ENCODE data around the gene XYLT1.

The XYLT1 gene

GRCh38 chr16:17392857-17393692 is 77.7 kb downstream of the XYLT1 start:
- no peak for DNase-seq

- no peak for DNase-seq
Measured at GRCh38 chr16:17392127-17392856, 78.5 kb downstream of the XYLT1 start.

GRCh38 chr16:17391715-17392114 is 79.0 kb downstream of the XYLT1 start:
- DNase-seq: no peak

GRCh38 chr16:17389384-17389783 is 81.4 kb downstream of the XYLT1 start:
- no peak for DNase-seq

- no peak for DNase-seq
Measured at GRCh38 chr16:17387256-17387655, 83.5 kb downstream of the XYLT1 start.

GRCh38 chr16:17386229-17386628 is 84.5 kb downstream of the XYLT1 start:
- no peak for DNase-seq

GRCh38 chr16:17384471-17384870 is 86.3 kb downstream of the XYLT1 start:
- no peak for DNase-seq

- DNase-seq: no peak
Measured at GRCh38 chr16:17382949-17383863, 87.6 kb downstream of the XYLT1 start.

GRCh38 chr16:17382514-17382913 is 88.2 kb downstream of the XYLT1 start:
- no peak for DNase-seq

GRCh38 chr16:17381784-17382183 is 89.0 kb downstream of the XYLT1 start:
- no peak for DNase-seq

- no peak for DNase-seq
Measured at GRCh38 chr16:17380613-17381012, 90.1 kb downstream of the XYLT1 start.

- DNase-seq: no peak
Measured at GRCh38 chr16:17379121-17379571, 91.6 kb downstream of the XYLT1 start.

GRCh38 chr16:17377360-17378324 is 93.1 kb downstream of the XYLT1 start:
- no peak for DNase-seq

- DNase-seq: no peak
Measured at GRCh38 chr16:17375461-17376304, 95.1 kb downstream of the XYLT1 start.

- no peak for DNase-seq
Measured at GRCh38 chr16:17374668-17375255, 96.0 kb downstream of the XYLT1 start.

GRCh38 chr16:17373533-17373932 is 97.2 kb downstream of the XYLT1 start:
- no peak for DNase-seq

- DNase-seq: no peak
Measured at GRCh38 chr16:17372386-17372785, 98.4 kb downstream of the XYLT1 start.

- DNase-seq: no peak
Measured at GRCh38 chr16:17371299-17371698, 99.5 kb downstream of the XYLT1 start.

- no peak for DNase-seq
Measured at GRCh38 chr16:17370731-17371285, 100.0 kb downstream of the XYLT1 start.

GRCh38 chr16:17370223-17370707 is 100.5 kb downstream of the XYLT1 start:
- DNase-seq: no peak
